ENCODE measurements around the gene DGKG.
A peak's percentile ranks its signal among the peaks of the same experiment; 100 is the strongest.

DGKG gene

GRCh38 chr3:186361762-186362536, at the start of gene DGKG:
TSS of gene DGKG (minus strand) at chr3:186362234. CDS start at chr3:186320459, 41,775 bp downstream.
- peak; percentile 59 for DNase-seq

GRCh38 chr3:186411089-186411488, 49.1 kb upstream of the DGKG start:
- DNase-seq: no peak

DNA sequence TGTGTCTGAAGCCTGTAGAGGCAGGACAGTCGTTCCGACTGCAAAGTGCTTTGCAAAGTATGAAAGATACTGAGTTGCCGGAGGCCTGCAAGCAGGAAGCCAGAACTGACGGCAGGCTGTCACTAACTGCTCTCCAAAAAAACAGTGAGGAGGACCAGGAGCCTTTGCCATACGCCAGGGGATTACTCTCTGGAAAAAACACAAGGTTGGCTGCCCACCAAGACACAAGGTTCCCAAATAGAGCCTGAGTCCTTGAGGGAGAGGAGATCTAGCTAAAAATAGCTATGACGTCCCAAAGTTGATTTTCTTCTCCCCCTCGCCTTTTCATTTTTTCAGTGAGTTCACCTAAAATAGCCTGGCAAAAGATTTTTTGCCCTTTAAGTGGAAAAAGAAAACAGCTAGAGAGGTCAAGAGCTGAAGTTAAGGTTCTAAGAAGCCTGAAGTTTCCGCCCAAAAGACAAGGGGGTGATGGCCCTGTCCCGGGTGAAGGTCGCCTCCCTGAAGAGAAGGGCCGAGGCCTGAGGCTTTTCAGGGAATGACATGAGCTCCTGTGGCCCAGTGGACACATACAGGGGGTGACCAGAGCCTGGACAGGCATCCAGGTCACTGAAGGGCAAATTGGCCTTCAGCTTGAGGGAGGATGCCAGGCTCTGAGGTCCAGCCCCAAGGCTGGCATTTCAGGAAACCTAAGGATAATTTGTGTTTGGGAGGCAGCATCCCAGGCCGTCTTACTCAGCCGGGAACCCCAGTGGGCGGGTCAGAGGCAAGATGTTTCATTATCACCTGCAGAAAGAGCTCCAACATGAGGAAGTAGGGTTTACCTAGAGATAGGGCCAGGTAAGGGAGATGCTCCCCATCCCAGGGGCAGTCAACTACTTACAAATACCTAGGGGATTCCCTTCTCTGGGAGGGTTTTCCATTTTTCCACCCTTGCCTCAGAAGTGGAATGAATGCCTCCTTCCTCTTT, 44.9 kb upstream of the DGKG start:
- DNase-seq: no peak

DNA sequence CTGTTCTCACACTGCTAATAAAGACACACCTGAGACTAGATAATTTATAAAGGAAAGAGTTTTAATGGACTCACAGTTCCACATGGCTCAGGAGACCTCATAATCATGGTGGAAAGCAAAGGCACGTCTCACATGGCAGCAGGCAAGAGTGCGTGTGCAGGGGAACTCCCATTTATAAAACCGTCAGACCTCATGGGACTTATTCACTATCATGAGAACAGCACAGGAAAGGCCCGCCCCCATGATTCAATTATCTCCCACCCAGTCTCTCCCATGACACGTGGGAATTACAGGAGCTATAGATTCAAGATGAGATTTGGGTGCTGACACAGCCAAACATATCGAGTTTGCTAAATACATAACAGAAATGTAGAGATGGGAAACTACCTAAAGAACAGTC, 39.5 kb upstream of the DGKG start:
- DNase-seq: peak; percentile 17

DNA sequence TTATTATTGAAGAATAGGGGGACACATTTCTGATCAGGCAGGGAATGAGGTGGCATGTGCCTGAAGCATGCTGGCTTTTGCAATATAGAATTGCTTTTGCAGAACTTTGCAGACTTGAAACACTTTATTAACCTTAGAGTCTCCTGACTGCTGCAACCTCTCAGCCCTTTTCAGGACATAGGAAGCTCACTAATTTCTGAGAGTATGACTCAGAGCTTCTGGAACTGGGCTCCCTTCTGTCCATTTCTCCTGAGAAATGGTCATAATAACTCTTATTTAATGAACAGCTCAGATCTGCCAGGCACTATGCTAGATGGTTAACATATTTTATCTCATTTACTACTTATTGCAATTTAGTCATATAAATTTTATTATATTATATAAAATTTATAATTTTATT, 38.6 kb upstream of the DGKG start:
- DNase-seq: no peak

GRCh38 chr3:186400026-186400425, 38.0 kb upstream of the DGKG start:
- DNase-seq: no peak

DNA sequence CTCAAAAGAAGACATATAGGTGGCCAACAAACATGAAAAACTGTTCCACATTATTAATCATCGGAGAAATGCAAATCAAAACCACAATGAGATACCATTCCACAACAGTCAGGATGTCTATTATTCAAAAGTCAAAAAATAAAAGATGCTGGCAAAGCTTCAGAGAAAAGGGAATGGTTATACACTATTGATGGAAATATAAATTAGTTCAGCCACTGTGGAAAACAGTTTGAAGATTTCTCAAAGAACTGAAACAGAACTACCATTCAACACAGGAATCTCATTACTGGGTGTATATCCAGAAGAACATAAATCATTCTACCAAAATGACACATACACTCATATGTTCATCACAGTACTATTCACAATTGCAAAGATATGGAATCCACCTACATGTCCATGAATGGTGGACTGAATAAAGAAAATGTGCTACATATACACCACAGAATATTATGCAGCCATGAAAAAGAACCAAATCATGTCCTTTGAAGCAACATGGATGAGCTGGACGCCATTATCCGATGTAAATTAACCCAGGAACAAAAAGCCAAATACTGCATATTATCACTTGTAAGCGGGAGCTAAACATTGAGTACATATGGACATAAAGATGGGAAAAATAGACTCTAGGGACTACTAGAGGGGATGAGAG, 32.7 kb upstream of the DGKG start:
- no peak for DNase-seq

- peak; percentile 16 for DNase-seq
Measured at GRCh38 chr3:186386883-186387560, 25.0 kb upstream of the DGKG start.

GRCh38 chr3:186385856-186386602, 24.0 kb upstream of the DGKG start:
- no peak for DNase-seq

DNA sequence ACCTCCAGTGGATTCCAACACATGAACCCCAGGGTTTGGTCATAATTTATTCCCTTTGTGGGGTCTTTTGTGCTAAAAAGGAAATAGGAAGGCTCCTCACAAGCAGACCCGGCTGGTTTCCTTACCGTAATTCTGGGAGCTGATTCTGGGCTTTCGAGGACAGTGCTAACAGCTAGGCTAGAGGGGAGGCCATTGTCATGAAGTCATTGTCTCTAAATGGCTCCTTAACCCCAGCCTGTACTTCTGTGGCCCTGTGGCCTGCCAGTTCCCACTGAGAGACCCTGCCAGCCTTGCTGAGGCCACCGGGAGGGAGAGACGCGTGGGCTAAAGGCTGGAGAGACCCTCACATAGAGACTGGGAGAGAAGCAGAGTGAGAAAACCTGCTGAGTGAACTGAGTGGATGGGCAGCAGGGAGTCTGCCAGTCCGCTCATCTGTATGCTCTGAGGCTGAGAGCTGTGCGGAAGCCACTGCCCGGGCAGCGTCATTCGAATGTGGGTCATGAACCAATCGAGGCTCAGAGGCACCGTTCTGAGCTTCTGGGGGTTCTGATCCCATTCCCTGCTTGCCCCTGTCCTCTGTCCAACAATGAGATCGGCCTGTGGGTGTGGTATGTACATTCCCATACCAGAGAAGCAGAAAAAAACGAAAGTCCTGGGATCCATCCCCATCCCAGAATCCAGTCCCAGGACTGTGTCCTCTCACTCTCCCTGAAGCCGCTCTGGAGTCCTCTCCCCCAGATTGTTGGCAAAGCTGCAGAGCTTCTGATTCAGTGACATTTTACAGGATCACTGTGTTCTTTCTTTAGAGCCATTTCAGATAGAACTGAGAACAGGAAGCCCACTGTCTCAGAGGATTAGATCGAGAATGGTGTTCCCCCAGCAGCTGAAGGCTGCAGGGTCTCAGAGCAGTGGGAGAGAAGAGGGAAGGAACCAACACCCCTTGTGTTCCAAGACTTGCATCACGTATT, 21.3 kb upstream of the DGKG start:
- no peak for DNase-seq

DNA sequence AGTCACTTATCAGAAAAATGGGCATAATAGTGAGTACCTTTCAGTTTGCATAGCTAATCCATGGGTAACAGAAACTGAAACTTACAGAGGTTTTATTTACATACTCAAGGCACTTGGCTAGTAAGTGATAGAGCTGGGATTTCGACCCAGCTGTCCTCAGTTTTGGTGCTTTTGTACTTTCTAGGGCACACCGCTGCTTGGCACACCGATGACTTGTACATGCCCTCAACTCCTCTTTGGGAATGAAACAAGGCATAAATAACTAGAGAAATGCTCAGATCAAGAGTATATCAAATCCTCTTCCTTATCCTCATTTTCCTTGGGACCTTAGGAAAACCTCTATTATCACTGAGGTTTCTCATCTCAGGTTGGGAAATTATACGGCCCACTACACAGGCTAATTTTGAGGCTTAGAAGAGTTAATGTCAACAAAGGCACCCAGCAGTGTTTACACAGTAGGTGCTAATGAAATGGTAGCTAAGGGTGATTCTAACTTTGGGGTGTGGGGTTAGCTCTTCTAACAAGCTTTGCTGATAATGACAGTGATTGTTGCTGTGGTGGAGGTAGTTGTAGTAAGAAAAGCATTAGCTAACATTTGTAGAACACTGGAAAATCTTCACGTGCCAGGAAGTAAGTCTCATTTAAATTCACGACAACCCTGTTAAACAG, 20.3 kb upstream of the DGKG start:
- DNase-seq: no peak

- no peak for DNase-seq
Measured at GRCh38 chr3:186381424-186382216, 19.6 kb upstream of the DGKG start.

- DNase-seq: peak; percentile 8
Measured at GRCh38 chr3:186380622-186381380, 18.8 kb upstream of the DGKG start.

GRCh38 chr3:186375443-186375842, 13.4 kb upstream of the DGKG start:
- no peak for DNase-seq

- no peak for DNase-seq
Measured at GRCh38 chr3:186374376-186374775, 12.3 kb upstream of the DGKG start.

DNA sequence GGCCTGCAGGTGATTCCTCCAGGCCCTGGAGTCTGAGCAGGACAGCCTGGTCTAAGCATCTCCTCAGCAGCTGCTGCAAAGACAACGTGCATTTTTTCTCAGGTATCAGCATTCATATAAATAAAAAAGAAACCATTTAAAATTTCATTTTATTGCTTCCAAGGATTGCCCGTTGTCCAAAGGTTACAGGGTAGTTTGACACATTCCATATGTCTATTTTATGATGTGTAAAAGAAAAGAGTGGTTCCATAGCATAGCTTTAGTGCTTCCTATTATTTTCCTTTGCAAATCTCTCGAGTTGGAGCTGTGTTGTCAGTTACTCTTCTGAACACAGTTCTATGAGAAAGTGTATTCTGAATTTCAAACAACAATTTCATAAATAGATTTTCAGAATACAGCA, 7.2 kb upstream of the DGKG start:
- DNase-seq: no peak

DNA sequence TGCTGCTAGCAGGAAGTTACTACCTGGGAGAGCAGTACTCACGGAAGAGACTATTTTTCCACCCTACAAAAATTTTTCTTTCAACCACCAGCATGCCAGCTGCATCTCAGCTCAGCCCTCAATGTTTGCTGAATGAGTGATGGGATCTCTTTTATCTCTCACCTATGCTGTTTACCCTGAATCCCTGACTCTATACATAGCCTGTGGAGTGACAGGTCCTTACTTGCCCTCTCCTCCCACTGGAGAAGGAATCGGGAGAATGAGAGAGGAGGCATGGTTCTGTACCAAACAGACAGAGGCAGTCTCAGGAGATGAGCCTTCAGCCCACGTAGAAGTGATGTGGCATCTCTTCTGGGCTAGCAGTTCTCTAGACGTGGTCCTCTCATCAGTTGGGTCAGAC, 6.7 kb upstream of the DGKG start:
- no peak for DNase-seq

DNA sequence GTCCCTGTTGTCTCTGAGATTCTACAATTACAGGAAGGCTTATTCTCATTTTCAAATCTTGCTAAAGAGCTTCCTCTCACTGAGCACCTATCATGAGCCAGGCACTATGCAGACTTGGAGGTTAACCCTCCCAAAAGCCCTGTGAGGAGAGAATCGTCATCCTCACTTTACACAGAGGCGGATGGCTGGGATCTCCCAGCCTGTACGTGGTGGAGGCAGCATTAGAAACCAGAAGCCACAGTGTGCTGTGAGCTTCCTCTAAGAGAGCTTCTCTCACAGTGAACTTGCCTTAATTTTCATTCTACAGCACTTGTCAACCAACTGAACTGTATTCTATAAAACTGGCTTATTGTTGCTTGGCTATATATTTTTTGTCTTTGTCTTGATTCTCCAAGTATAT, 6.1 kb upstream of the DGKG start:
- no peak for DNase-seq

DNA sequence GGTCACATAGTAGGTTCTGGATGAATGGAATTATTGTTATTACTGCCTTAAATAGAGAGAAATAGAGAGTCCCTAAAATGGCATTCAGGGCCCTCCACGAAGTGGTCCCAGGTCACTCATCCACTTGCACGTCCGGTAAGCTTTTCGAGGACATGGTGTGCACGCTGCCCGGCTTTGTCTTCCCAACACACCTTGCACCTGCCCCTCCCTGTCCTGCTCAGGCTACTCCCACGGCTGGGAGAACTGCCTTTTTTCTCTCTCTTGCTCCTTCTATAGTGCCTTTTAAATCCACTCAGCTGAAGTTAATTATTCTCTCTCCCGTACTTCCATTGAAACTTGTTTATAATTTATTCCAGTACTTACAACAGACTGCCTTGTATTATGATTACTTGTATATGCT, 5.6 kb upstream of the DGKG start:
- DNase-seq: no peak
